SU-DHL-6 (cell line): ENCODE results near the gene CPPED1.

Source experiments
- H2AFZ ChIP-seq: fragments of 200-600 bp; sonication (generic); 2 replicates; pipeline ENCODE4 v1.6.1; 2014; ENCODE audit warnings: low read depth, mild to moderate bottlenecking, moderate library complexity, mixed read lengths, antibody characterized with exemption, low read length; ENCODE audit not compliant: severe bottlenecking
- H3F3A ChIP-seq: fragments of 200-600 bp; shearing (Covaris generic); 2 replicates; pipeline ENCODE4 v1.6.0; 2016; ENCODE audit warnings: antibody characterized with exemption, mild to moderate bottlenecking; ENCODE audit not compliant: insufficient read depth
- H3K27ac ChIP-seq: fragments of 200-600 bp; sonication (generic); 2 replicates; pipeline ENCODE4 v1.5.1; 2016; ENCODE audit warnings: low read depth, mild to moderate bottlenecking, low read length, moderate library complexity, mixed read lengths
- H3K27me3 ChIP-seq: fragments of 200-600 bp; sonication (generic), shearing (Covaris generic); 2 replicates; pipeline ENCODE4 v1.6.0; 2014; ENCODE audit warnings: mild to moderate bottlenecking, low read length
- H3K36me3 ChIP-seq: fragments of 200-600 bp; sonication (generic); 2 replicates; pipeline ENCODE4 v1.6.1; 2014; ENCODE audit warnings: mild to moderate bottlenecking, low read length, mixed read lengths
- H3K4me2 ChIP-seq: fragments of 300-600, 200-600 bp; shearing (Covaris generic), sonication (generic); 2 replicates; pipeline ENCODE4 v1.6.0; 2014; ENCODE audit warnings: low read length, low read depth, mild to moderate bottlenecking; ENCODE audit not compliant: poor library complexity, severe bottlenecking
- H3K4me3 ChIP-seq: fragments of 200-600 bp; sonication (generic); 2 replicates; pipeline ENCODE4 v1.5.1; 2014; ENCODE audit warnings: antibody characterized with exemption, low read length, mild to moderate bottlenecking, mixed read lengths; ENCODE audit not compliant: insufficient read depth, poor library complexity, severe bottlenecking
- H3K79me2 ChIP-seq: fragments of 200-600 bp; sonication (generic); 2 replicates; pipeline ENCODE4 v1.6.1; 2014; ENCODE audit warnings: mild to moderate bottlenecking, low read length, moderate library complexity; ENCODE audit not compliant: insufficient read depth
- H3K9ac ChIP-seq: fragments of 200-600 bp; sonication (generic); 2 replicates; pipeline ENCODE4 v1.7.0; 2014; ENCODE audit warnings: mild to moderate bottlenecking, low read length
- H3K9me2 ChIP-seq: fragments of 200-600 bp; sonication (generic); replicated peaks from 2 replicates; pipeline ENCODE4 v1.6.1; 2014; ENCODE audit warnings: low read length; ENCODE audit not compliant: insufficient read depth
- H3K9me3 ChIP-seq: fragments of 200-600 bp; sonication (generic); 2 replicates; pipeline ENCODE4 v1.6.1; 2014; ENCODE audit warnings: low read length, mixed read lengths; ENCODE audit not compliant: insufficient read depth
- H4K20me1 ChIP-seq: fragments of 200-600 bp; sonication (generic); 2 replicates; pipeline ENCODE4 v1.6.1; 2014; ENCODE audit warnings: low read depth, mild to moderate bottlenecking, antibody characterized with exemption, low read length, moderate library complexity, mixed read lengths
- CTCF ChIP-seq: fragments of 200-600 bp; sonication (generic); IDR thresholded peaks from one replicate; pipeline ENCODE4 v1.5.1; 2017; ENCODE audit warnings: antibody characterized with exemption, mild to moderate bottlenecking, low read length, moderate library complexity; ENCODE audit not compliant: insufficient read depth, poor library complexity, severe bottlenecking
- EZH2phosphoT487 ChIP-seq: fragments of 200-600 bp; sonication (generic), shearing (Covaris generic); conservative IDR thresholded peaks from 2 replicates; pipeline ENCODE4 v1.6.1; 2018; ENCODE audit warnings: mild to moderate bottlenecking, antibody characterized with exemption, low read length, moderate library complexity, mixed read lengths

CPPED1 gene

GRCh38 chr16:12617401-12617819 is 186.3 kb downstream of the CPPED1 start:
- Histone ChIP-seq H4K20me1 (no peaks in the 10 kb centered on the region), H3K27ac (no peak overlapping the region), H3K9me2 (no peaks in the 10 kb centered on the region), H3K4me3 (no peak overlapping the region), H3K27me3 (no peaks in the 10 kb centered on the region; the same call in 1 of the 2 replicates), H3K9ac (no peak overlapping the region), H3K79me2 (no peaks in the 10 kb centered on the region), H3K36me3 (no peaks in the 10 kb centered on the region), H2AFZ (no peak overlapping the region), H3K4me2 (no peak overlapping the region), H3K9me3 (no peaks in the 10 kb centered on the region), H3F3A (peaks cover 6% of the 10 kb centered on the region; the same call in 1 of the 2 replicates)
- TF ChIP-seq CTCF (no peak), EZH2phosphoT487 (no peak)

GRCh38 chr16:12614662-12615278 is 188.9 kb downstream of the CPPED1 start:
- Histone ChIP-seq H4K20me1 (no peaks in the 10 kb centered on the region), H3K36me3 (no peaks in the 10 kb centered on the region), H3F3A (0 out of 2 replicates have a peak, but pooled peaks cover under 1% of the 10 kb centered on the region), H3K9ac (no peak overlapping the region), H3K27me3 (no peaks in the 10 kb centered on the region), H3K27ac (no peak overlapping the region), H3K9me2 (no peaks in the 10 kb centered on the region), H3K9me3 (no peaks in the 10 kb centered on the region), H2AFZ (no peak overlapping the region), H3K4me2 (no peak overlapping the region), H3K4me3 (no peak overlapping the region), H3K79me2 (no peaks in the 10 kb centered on the region)
- TF ChIP-seq EZH2phosphoT487 = no peak
- TF ChIP-seq CTCF = no peak

- H3K27me3 ChIP-seq = no peaks in the 10 kb centered on the region
- H4K20me1 ChIP-seq = no peaks in the 10 kb centered on the region
- no peaks in the 10 kb centered on the region for H3K9me3 ChIP-seq
- no peak overlapping the region for H3K4me3 ChIP-seq
- no peak overlapping the region for H3K4me2 ChIP-seq
- H3K27ac ChIP-seq = no peak overlapping the region
- no peaks in the 10 kb centered on the region for H3K36me3 ChIP-seq
- TF ChIP-seq CTCF = no peak
- TF ChIP-seq EZH2phosphoT487 = no peak
- no peak overlapping the region for H3K9ac ChIP-seq
- no peaks in the 10 kb centered on the region for H3K9me2 ChIP-seq
- H3F3A ChIP-seq = no peaks in the 10 kb centered on the region
- no peaks in the 10 kb centered on the region for H3K79me2 ChIP-seq
- no peak overlapping the region for H2AFZ ChIP-seq
These were observed 189.6 kb downstream of the CPPED1 start for GRCh38 chr16:12613992-12614661.
